HEK293 (cell line): ENCODE results near the gene SHOC2.

ENCODE experiments used
- CTCF ChIA-PET: fragments of 350-600 bp; formaldehyde crosslinking; extraction: SDS; loops from one replicate; lab custom pipeline; 2021; ENCODE audit warnings: antibody characterized with exemption; lab: Yijun Ruan, JAX
- POLR2A ChIA-PET: fragments of 300-600 bp; formaldehyde crosslinking; extraction: SDS; loops from one replicate; lab custom pipeline; 2020; ENCODE audit warnings: antibody characterized with exemption, inconsistent platforms; lab: Yijun Ruan, JAX
- H3K27ac ChIP-seq: fragments of 200-500 bp; sonication (Bioruptor generic); 2 replicates; pipeline ENCODE4 v1.5.1; 2014; ENCODE audit warnings: low read depth, low read length, control low read depth, inconsistent platforms; ENCODE audit errors: extremely low read depth
- H3K36me3 ChIP-seq, 2 experiments: fragments of 200-500 bp in 1 of 2; sonication (Bioruptor generic) in 1 of 2; 1 replicate in 1 of 2; 2 replicates in 1 of 2; pipeline ENCODE4 v1.5.1; 2014 to 2017; ENCODE audit warnings: inconsistent platforms in 2 of 2, low read length in 2 of 2; ENCODE audit not compliant: control insufficient read depth in 2 of 2, insufficient read depth in 1 of 2
- H3K4me1 ChIP-seq: fragments of 200-500 bp; sonication (Bioruptor generic); 2 replicates; pipeline ENCODE4 v1.5.1; 2014; ENCODE audit warnings: mild to moderate bottlenecking, low read length, inconsistent platforms; ENCODE audit not compliant: control insufficient read depth, insufficient read depth
- H3K4me3 ChIP-seq: 2 replicates; pipeline ENCODE4 v1.5.1; 2011; ENCODE audit warnings: low read depth, mild to moderate bottlenecking, control low read depth, low read length, moderate library complexity
- H3K9me3 ChIP-seq: fragments of 200-500 bp; sonication (Bioruptor generic); 2 replicates; pipeline ENCODE4 v1.5.1; 2014; ENCODE audit warnings: low read depth, low read length, inconsistent platforms; ENCODE audit not compliant: control insufficient read depth, insufficient read depth
- ATF2 ChIP-seq: fragments of 450-650 bp; formaldehyde crosslinking; IDR thresholded peaks from 2 replicates; pipeline ENCODE4 v1.5.1; 2016; ENCODE audit warnings: missing biosample characterization, missing genetic modification characterization, low read depth
- KLF17 ChIP-seq: fragments of 450-650 bp; formaldehyde crosslinking; IDR thresholded peaks from 2 replicates; pipeline ENCODE4 v1.5.1; 2016; ENCODE audit warnings: missing biosample characterization, missing genetic modification characterization
- REST ChIP-seq: fragments of 450-650 bp; formaldehyde crosslinking; IDR thresholded peaks from 2 replicates; pipeline ENCODE4 v1.5.1; 2016; ENCODE audit warnings: missing biosample characterization, missing genetic modification characterization
- SCRT1 ChIP-seq: fragments of 450-650 bp; formaldehyde crosslinking; IDR thresholded peaks from 2 replicates; pipeline ENCODE4 v1.5.1; 2016; ENCODE audit warnings: missing biosample characterization, missing genetic modification characterization, borderline replicate concordance
- SCRT2 ChIP-seq: fragments of 450-650 bp; formaldehyde crosslinking; IDR thresholded peaks from 2 replicates; pipeline ENCODE4 v1.5.1; 2016; ENCODE audit warnings: missing biosample characterization, missing genetic modification characterization
- SP2 ChIP-seq: fragments of 450-650 bp; formaldehyde crosslinking; IDR thresholded peaks from 2 replicates; pipeline ENCODE4 v1.5.1; 2016; ENCODE audit warnings: missing biosample characterization, missing genetic modification characterization
- SP3 ChIP-seq: fragments of 450-650 bp; formaldehyde crosslinking; IDR thresholded peaks from 2 replicates; pipeline ENCODE4 v1.5.1; 2016; ENCODE audit warnings: missing biosample characterization, missing genetic modification characterization
- YY1 ChIP-seq: fragments of 450-650 bp; formaldehyde crosslinking; IDR thresholded peaks from 2 replicates; pipeline ENCODE4 v1.5.1; 2018; ENCODE audit warnings: missing biosample characterization, missing genetic modification characterization
- YY2 ChIP-seq: fragments of 450-650 bp; formaldehyde crosslinking; IDR thresholded peaks from 2 replicates; pipeline ENCODE4 v1.5.1; 2016; ENCODE audit warnings: missing biosample characterization, missing genetic modification characterization
- ZBTB17 ChIP-seq: fragments of 450-650 bp; formaldehyde crosslinking; IDR thresholded peaks from 2 replicates; pipeline ENCODE4 v1.5.1; 2016; ENCODE audit warnings: missing biosample characterization, missing genetic modification characterization
- ZBTB48 ChIP-seq: fragments of 450-650 bp; formaldehyde crosslinking; IDR thresholded peaks from 2 replicates; pipeline ENCODE4 v1.5.1; 2016; ENCODE audit warnings: missing biosample characterization, missing genetic modification characterization
- ZNF114 ChIP-seq: fragments of 450-650 bp; formaldehyde crosslinking; IDR thresholded peaks from 2 replicates; pipeline ENCODE4 v1.5.0; 2017; ENCODE audit warnings: missing biosample characterization, missing genetic modification characterization
- ZNF138 ChIP-seq: fragments of 450-650 bp; formaldehyde crosslinking; IDR thresholded peaks from 2 replicates; pipeline ENCODE4 v1.5.1; 2016; ENCODE audit warnings: missing biosample characterization, missing genetic modification characterization, borderline replicate concordance
- ZNF18 ChIP-seq: fragments of 450-650 bp; formaldehyde crosslinking; IDR thresholded peaks from 2 replicates; pipeline ENCODE4 v1.5.1; 2016; ENCODE audit warnings: missing biosample characterization, missing genetic modification characterization
- ZNF221 ChIP-seq: fragments of 450-650 bp; formaldehyde crosslinking; IDR thresholded peaks from 2 replicates; pipeline ENCODE4 v1.5.1; 2017; ENCODE audit warnings: missing biosample characterization, missing genetic modification characterization, borderline replicate concordance
- ZNF24 ChIP-seq: fragments of 450-650 bp; formaldehyde crosslinking; IDR thresholded peaks from 2 replicates; pipeline ENCODE4 v1.5.1; 2016; ENCODE audit warnings: missing biosample characterization, missing genetic modification characterization
- ZNF248 ChIP-seq: fragments of 450-650 bp; formaldehyde crosslinking; IDR thresholded peaks from 2 replicates; pipeline ENCODE4 v1.5.1; 2017; ENCODE audit warnings: missing biosample characterization, missing genetic modification characterization
- ZNF324 ChIP-seq: fragments of 450-650 bp; formaldehyde crosslinking; IDR thresholded peaks from 2 replicates; pipeline ENCODE4 v1.5.1; 2016; ENCODE audit warnings: missing biosample characterization, missing genetic modification characterization
- ZNF354C ChIP-seq: fragments of 450-650 bp; formaldehyde crosslinking; IDR thresholded peaks from 2 replicates; pipeline ENCODE4 v1.5.1; 2016; ENCODE audit warnings: missing biosample characterization, missing genetic modification characterization, low read depth, borderline replicate concordance
- ZNF366 ChIP-seq: fragments of 450-650 bp; formaldehyde crosslinking; conservative IDR thresholded peaks from 2 replicates; pipeline ENCODE4 v1.5.1; 2016; ENCODE audit warnings: missing biosample characterization, missing genetic modification characterization
- ZNF510 ChIP-seq: fragments of 450-650 bp; formaldehyde crosslinking; IDR thresholded peaks from 2 replicates; pipeline ENCODE4 v1.5.1; 2018; ENCODE audit warnings: mild to moderate bottlenecking, missing genetic modification characterization, missing biosample characterization; ENCODE audit not compliant: insufficient replicate concordance
- ZNF544 ChIP-seq: fragments of 450-650 bp; formaldehyde crosslinking; IDR thresholded peaks from 2 replicates; pipeline ENCODE4 v1.5.0; 2017; ENCODE audit warnings: missing biosample characterization, missing genetic modification characterization
- ZNF561 ChIP-seq: fragments of 450-650 bp; IDR thresholded peaks from 2 replicates; pipeline ENCODE4 v1.5.1; 2018; ENCODE audit warnings: missing biosample characterization, missing genetic modification characterization, borderline replicate concordance
- ZNF571 ChIP-seq: fragments of 450-650 bp; formaldehyde crosslinking; IDR thresholded peaks from 2 replicates; pipeline ENCODE4 v1.5.0; 2017; ENCODE audit warnings: missing biosample characterization, missing genetic modification characterization
- ZNF629 ChIP-seq: fragments of 450-650 bp; formaldehyde crosslinking; IDR thresholded peaks from 2 replicates; pipeline ENCODE4 v1.5.1; 2017; ENCODE audit warnings: missing biosample characterization, missing genetic modification characterization
- ZNF660 ChIP-seq: fragments of 450-650 bp; IDR thresholded peaks from 2 replicates; pipeline ENCODE4 v1.5.1; 2018; ENCODE audit warnings: missing biosample characterization, mild to moderate bottlenecking, missing genetic modification characterization
- ZNF677 ChIP-seq: fragments of 450-650 bp; IDR thresholded peaks from 2 replicates; pipeline ENCODE4 v1.5.0; 2018; ENCODE audit warnings: missing biosample characterization, mild to moderate bottlenecking, missing genetic modification characterization, moderate library complexity
- ZNF747 ChIP-seq: fragments of 450-650 bp; formaldehyde crosslinking; IDR thresholded peaks from 2 replicates; pipeline ENCODE4 v1.5.1; 2016; ENCODE audit warnings: missing biosample characterization, missing genetic modification characterization
- ZNF777 ChIP-seq: fragments of 450-650 bp; formaldehyde crosslinking; IDR thresholded peaks from 2 replicates; pipeline ENCODE4 v1.5.1; 2017; ENCODE audit warnings: missing biosample characterization, missing genetic modification characterization, borderline replicate concordance

SHOC2 gene

GRCh38 chr10:110871298-110872084 lies 47.9 kb upstream of the SHOC2 start, which contains the start of gene PDCD4:
Gene PDCD4 (plus strand): TSS chr10:110871928. CDS start chr10:110876028, 4,100 bp downstream.
- POLR2A ChIA-PET = interaction anchor here (0.6 to 1.3 kb wide), 11 partner anchors 9 to 264 kb away, joined by 3 to 26 read pairs (median 5); partner anchors contain the start of genes BBIP1 and SHOC2
- H3K4me1 ChIP-seq = peaks cover 15% of the 10 kb centered on the region
- H3K36me3 ChIP-seq = peaks cover 6 to 9% of the 10 kb centered on the region in 2 experiments
- peak within 1 kb of the TSS; percentile 84 for H3K27ac ChIP-seq
- no peaks in the 10 kb centered on the region for H3K9me3 ChIP-seq
- CTCF ChIA-PET = interaction anchor here (0.7 to 1.0 kb wide), 3 partner anchors 14 to 24 kb away, joined by 3 to 5 read pairs (median 3); no protein-coding TSS in a partner anchor
- H3K4me3 ChIP-seq = peak within 1 kb of the TSS; percentile 84
- no peak for TF ChIP-seq ZNF354C (tag by site-specific recombination)
- TF ChIP-seq ZNF510 (tag by site-specific recombination) = no peak
- no peak for TF ChIP-seq ZNF571
- TF ChIP-seq ZNF366 (tag by site-specific recombination) = peak; percentile 100
- TF ChIP-seq ZNF324 = 0 out of 2 replicates have a peak, but pooled peaks have one; percentile 34
- TF ChIP-seq ZNF777 (tag by site-specific recombination) = no peak
- TF ChIP-seq ZNF561 (tag by site-specific recombination) = 0 out of 2 replicates have a peak, but pooled peaks have one; percentile 20
- TF ChIP-seq ZNF248 (tag by site-specific recombination) = no peak
- no peak; the same call in 1 of the 2 replicates for TF ChIP-seq KLF17 (tag by site-specific recombination)
- no peak for TF ChIP-seq YY1 (tag by site-specific recombination)
- TF ChIP-seq ZBTB48 = peak; percentile 91
- TF ChIP-seq SCRT1 (tag by site-specific recombination) = no peak
- TF ChIP-seq ZBTB17 (tag by site-specific recombination) = peak; percentile 50; the same call in 1 of the 2 replicates
- TF ChIP-seq ZNF114 = no peak
- no peak for TF ChIP-seq ZNF747 (tag by site-specific recombination)
- no peak for TF ChIP-seq ZNF18 (tag by site-specific recombination)
- TF ChIP-seq ZNF221 = no peak
- no peak for TF ChIP-seq REST (tag by site-specific recombination)
- TF ChIP-seq ZNF544 (tag by site-specific recombination) = no peak
- TF ChIP-seq ZNF677 = no peak
- no peak for TF ChIP-seq ATF2
- no peak for TF ChIP-seq SCRT2 (tag by site-specific recombination)
- TF ChIP-seq ZNF138 (tag by site-specific recombination) = no peak
- peak; percentile 93 for TF ChIP-seq SP2 (tag by site-specific recombination)
- no peak for TF ChIP-seq ZNF24 (tag by site-specific recombination)
- TF ChIP-seq YY2 (tag by site-specific recombination) = no peak
- TF ChIP-seq ZNF629 (tag by site-specific recombination) = 0 out of 2 replicates have a peak, but pooled peaks have one; percentile 46
- TF ChIP-seq SP3 (tag by site-specific recombination) = peak; percentile 73
- TF ChIP-seq ZNF660 (tag by site-specific recombination) = peak; percentile 35
